HG03108 (cell line): ENCODE data around the gene MEGF11.

Experiments
- ATAC-seq: cut with Tn5 transposase; IDR thresholded peaks from one replicate; pipeline ENCODE4 v1.9.1; 2021; ENCODE audit warnings: moderate library complexity; ENCODE audit not compliant: unreplicated experiment

The MEGF11 gene

GRCh38 chr15:66071921-66072295 is 181.6 kb downstream of the MEGF11 start:
- ATAC-seq = no peak

GRCh38 chr15:66071160-66071920 is 182.2 kb downstream of the MEGF11 start:
- ATAC-seq = no peak

- no peak for ATAC-seq
These were observed 183.2 kb downstream of the MEGF11 start for GRCh38 chr15:66070220-66070934.

GRCh38 chr15:66069751-66070150 is 183.8 kb downstream of the MEGF11 start:
- no peak for ATAC-seq

GRCh38 chr15:66068801-66069200 is 184.7 kb downstream of the MEGF11 start:
- ATAC-seq = no peak

GRCh38 chr15:66067687-66068086 is 185.9 kb downstream of the MEGF11 start:
- ATAC-seq = no peak

- ATAC-seq = no peak
These were observed 187.1 kb downstream of the MEGF11 start for GRCh38 chr15:66066481-66066880.

- ATAC-seq = no peak
These were observed 187.5 kb downstream of the MEGF11 start for GRCh38 chr15:66066005-66066404.

GRCh38 chr15:66065325-66065724 is 188.2 kb downstream of the MEGF11 start:
- no peak for ATAC-seq

- ATAC-seq = no peak
These were observed 190.4 kb downstream of the MEGF11 start for GRCh38 chr15:66063147-66063546.

- no peak for ATAC-seq
These were observed 196.5 kb downstream of the MEGF11 start for GRCh38 chr15:66057089-66057488.

GRCh38 chr15:66053991-66054390 is 199.6 kb downstream of the MEGF11 start:
- ATAC-seq = no peak

GRCh38 chr15:66051833-66052232 is 201.7 kb downstream of the MEGF11 start:
- no peak for ATAC-seq

GRCh38 chr15:66050264-66050663 is 203.3 kb downstream of the MEGF11 start:
- no peak for ATAC-seq

GRCh38 chr15:66049353-66049752 is 204.2 kb downstream of the MEGF11 start:
- ATAC-seq = no peak

GRCh38 chr15:66047321-66048024 is 206.1 kb downstream of the MEGF11 start:
- no peak for ATAC-seq

GRCh38 chr15:66046751-66047150 is 206.8 kb downstream of the MEGF11 start:
- no peak for ATAC-seq

- no peak for ATAC-seq
These were observed 207.2 kb downstream of the MEGF11 start for GRCh38 chr15:66046326-66046725.

- no peak for ATAC-seq
These were observed 208.0 kb downstream of the MEGF11 start for GRCh38 chr15:66045542-66045941.

- ATAC-seq = no peak
These were observed 208.7 kb downstream of the MEGF11 start for GRCh38 chr15:66044837-66045236.

GRCh38 chr15:66043264-66043663 is 210.3 kb downstream of the MEGF11 start:
- no peak for ATAC-seq

- ATAC-seq = no peak
These were observed 210.9 kb downstream of the MEGF11 start for GRCh38 chr15:66042624-66043023.
